DOHH2 (cell line): ENCODE measurements around the gene TEX2.

ENCODE experiments used
- H3F3A ChIP-seq: fragments of 200-600 bp; sonication (generic), shearing (Covaris generic); 2 replicates; pipeline ENCODE4 v1.6.0; 2016; ENCODE audit warnings: antibody characterized with exemption, mild to moderate bottlenecking; ENCODE audit not compliant: control insufficient read depth, insufficient read depth
- H3K27ac ChIP-seq: fragments of 200-600 bp; sonication (generic); 2 replicates; pipeline ENCODE4 v1.5.1; 2014; ENCODE audit warnings: low read depth, mild to moderate bottlenecking, low read length, moderate library complexity
- H3K27me3 ChIP-seq: fragments of 200-600 bp; sonication (generic); 2 replicates; pipeline ENCODE4 v1.6.1; 2014; ENCODE audit warnings: mild to moderate bottlenecking, low read length, mixed read lengths; ENCODE audit not compliant: control insufficient read depth
- H3K36me3 ChIP-seq: fragments of 200-600 bp; sonication (generic); 2 replicates; pipeline ENCODE4 v1.6.1; 2014; ENCODE audit warnings: mild to moderate bottlenecking, low read length, moderate library complexity, mixed read lengths; ENCODE audit not compliant: control insufficient read depth
- H3K4me1 ChIP-seq: fragments of 200-600 bp; sonication (generic); 2 replicates; pipeline ENCODE4 v1.6.1; 2014; ENCODE audit warnings: mild to moderate bottlenecking, low read length, mixed read lengths; ENCODE audit not compliant: control insufficient read depth
- H3K4me2 ChIP-seq: fragments of 200-600 bp; sonication (generic); 2 replicates; pipeline ENCODE4 v1.6.0; 2014; ENCODE audit warnings: mild to moderate bottlenecking, low read length, moderate library complexity
- H3K4me3 ChIP-seq: fragments of 200-600 bp; sonication (generic); 2 replicates; pipeline ENCODE4 v1.5.1; 2014; ENCODE audit warnings: mild to moderate bottlenecking, low read length, mixed read lengths
- H3K79me2 ChIP-seq: fragments of 200-600 bp; sonication (generic); 2 replicates; pipeline ENCODE4 v1.6.1; 2014; ENCODE audit warnings: mild to moderate bottlenecking, low read length, mixed read lengths; ENCODE audit not compliant: control insufficient read depth
- H3K9me2 ChIP-seq: fragments of 200-600 bp; sonication (generic); replicated peaks from 2 replicates; pipeline ENCODE4 v1.6.1; 2014; ENCODE audit warnings: mild to moderate bottlenecking, low read length, mixed read lengths; ENCODE audit not compliant: control insufficient read depth
- H3K9me3 ChIP-seq: fragments of 200-600 bp; sonication (generic); 2 replicates; pipeline ENCODE4 v1.6.1; 2014; ENCODE audit warnings: antibody characterized with exemption, low read length, mixed read lengths; ENCODE audit not compliant: control insufficient read depth, insufficient read depth
- H4K20me1 ChIP-seq: fragments of 200-600 bp; sonication (generic); 2 replicates; pipeline ENCODE4 v1.6.0; 2014; ENCODE audit warnings: low read depth, mild to moderate bottlenecking, antibody characterized with exemption, low read length, moderate library complexity; ENCODE audit not compliant: control insufficient read depth, insufficient read depth
- EZH2phosphoT487 ChIP-seq: fragments of 200-600 bp; sonication (generic); IDR thresholded peaks from 2 replicates; pipeline ENCODE4 v1.6.1; 2017; ENCODE audit warnings: borderline replicate concordance, mild to moderate bottlenecking, antibody characterized with exemption, low read length, moderate library complexity, mixed read lengths
- TF ChIP-seq, protein P1 (sequence below): fragments of 200-600 bp; sonication (generic); IDR thresholded peaks from one replicate; pipeline ENCODE4 v1.5.1; 2014; ENCODE audit warnings: antibody characterized with exemption, mild to moderate bottlenecking, low read depth, low read length; ENCODE audit not compliant: poor library complexity, severe bottlenecking

Gene TEX2

DNA sequence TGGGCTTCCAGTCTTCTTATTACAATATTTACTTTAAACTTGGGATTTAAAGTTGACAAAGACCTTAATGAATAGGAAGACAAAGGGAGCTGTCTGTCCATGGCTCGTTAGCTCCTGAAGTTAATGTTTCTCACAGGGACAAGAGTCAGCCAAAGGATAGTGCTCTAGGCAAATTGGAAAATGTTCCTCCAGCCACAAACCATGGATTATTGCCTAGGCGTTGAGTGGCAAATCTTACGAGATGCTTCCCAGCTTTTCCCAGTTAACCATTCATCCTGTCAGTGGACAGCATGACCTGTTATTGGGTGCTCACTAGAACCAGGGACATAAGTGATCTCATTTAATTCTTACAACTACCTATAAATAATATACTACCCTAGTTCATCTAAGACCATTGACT is 3.6 kb downstream of the TEX2 start:
- Histone ChIP-seq H3F3A (no peaks in the 10 kb centered on the region), H3K4me1 (peaks cover 23% of the 10 kb centered on the region), H3K27me3 (0 out of 2 replicates have a peak, but pooled peaks cover 4% of the 10 kb centered on the region), H3K36me3 (no peaks in the 10 kb centered on the region), H3K9me2 (no peaks in the 10 kb centered on the region), H3K4me2 (no peak overlapping the region), H4K20me1 (no peaks in the 10 kb centered on the region), H3K27ac (no peak overlapping the region), H3K79me2 (peaks cover 37% of the 10 kb centered on the region), H3K4me3 (no peak overlapping the region), H3K9me3 (no peaks in the 10 kb centered on the region)
- no peak for TF ChIP-seq EZH2phosphoT487
- TF ChIP-seq, protein P1, sequence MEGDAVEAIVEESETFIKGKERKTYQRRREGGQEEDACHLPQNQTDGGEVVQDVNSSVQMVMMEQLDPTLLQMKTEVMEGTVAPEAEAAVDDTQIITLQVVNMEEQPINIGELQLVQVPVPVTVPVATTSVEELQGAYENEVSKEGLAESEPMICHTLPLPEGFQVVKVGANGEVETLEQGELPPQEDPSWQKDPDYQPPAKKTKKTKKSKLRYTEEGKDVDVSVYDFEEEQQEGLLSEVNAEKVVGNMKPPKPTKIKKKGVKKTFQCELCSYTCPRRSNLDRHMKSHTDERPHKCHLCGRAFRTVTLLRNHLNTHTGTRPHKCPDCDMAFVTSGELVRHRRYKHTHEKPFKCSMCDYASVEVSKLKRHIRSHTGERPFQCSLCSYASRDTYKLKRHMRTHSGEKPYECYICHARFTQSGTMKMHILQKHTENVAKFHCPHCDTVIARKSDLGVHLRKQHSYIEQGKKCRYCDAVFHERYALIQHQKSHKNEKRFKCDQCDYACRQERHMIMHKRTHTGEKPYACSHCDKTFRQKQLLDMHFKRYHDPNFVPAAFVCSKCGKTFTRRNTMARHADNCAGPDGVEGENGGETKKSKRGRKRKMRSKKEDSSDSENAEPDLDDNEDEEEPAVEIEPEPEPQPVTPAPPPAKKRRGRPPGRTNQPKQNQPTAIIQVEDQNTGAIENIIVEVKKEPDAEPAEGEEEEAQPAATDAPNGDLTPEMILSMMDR = no peak

DNA sequence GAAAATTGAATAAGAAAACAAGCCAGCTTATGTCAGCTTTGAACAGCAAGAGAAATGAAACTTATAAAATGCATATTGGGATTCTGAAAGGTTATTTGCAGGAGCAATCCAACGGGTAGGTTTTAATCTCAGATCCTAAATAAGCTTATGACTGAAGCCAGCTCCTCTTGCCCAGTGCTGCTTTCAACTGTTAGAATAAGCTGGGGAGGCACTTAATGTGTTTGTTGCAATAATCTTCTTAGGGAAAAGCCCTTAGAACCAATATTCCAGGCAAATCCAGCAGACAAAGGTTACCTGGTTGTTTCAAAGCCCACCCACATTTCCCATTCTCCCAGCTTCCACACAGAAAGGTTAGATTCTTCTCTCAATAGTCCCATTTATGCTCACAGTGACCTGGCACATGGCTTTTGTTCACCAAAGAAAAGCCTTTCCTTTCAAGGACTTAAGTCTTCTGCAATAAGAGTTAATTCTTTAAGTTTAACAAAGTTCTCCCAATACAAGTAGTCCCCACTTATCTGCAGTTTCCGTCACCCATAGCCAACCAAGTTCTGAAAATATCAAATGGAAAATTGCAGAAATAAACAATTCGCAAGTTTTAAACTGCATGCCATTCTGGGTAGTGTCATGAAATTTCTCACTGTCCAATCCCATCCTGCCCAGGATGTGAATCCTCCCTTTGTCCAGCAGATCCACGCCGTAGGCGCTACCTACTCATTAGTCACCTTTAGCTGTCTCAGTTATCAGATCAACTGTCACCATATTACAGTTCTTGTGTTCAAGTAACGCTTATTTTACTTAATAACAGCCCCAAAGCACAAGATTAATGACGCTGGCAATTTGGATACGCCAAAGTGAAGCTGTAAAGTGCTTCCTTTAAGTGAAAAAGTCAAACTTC is 5.9 kb downstream of the TEX2 start:
- Histone ChIP-seq H3F3A (no peaks in the 10 kb centered on the region), H3K4me1 (peaks cover 13% of the 10 kb centered on the region), H3K27me3 (no peaks in the 10 kb centered on the region), H3K9me3 (no peaks in the 10 kb centered on the region), H3K36me3 (no peaks in the 10 kb centered on the region), H3K4me3 (no peak overlapping the region), H4K20me1 (no peaks in the 10 kb centered on the region), H3K4me2 (no peak overlapping the region), H3K27ac (no peak overlapping the region), H3K79me2 (peaks cover 30% of the 10 kb centered on the region), H3K9me2 (no peaks in the 10 kb centered on the region)
- TF ChIP-seq, protein P1 = no peak
- no peak for TF ChIP-seq EZH2phosphoT487

GRCh38 chr17:64255764-64256163 is 7.3 kb downstream of the TEX2 start:
- H3K79me2 ChIP-seq = peaks cover 22% of the 10 kb centered on the region
- H4K20me1 ChIP-seq = no peaks in the 10 kb centered on the region
- no peaks in the 10 kb centered on the region for H3K27me3 ChIP-seq

More at GRCh38 chr17:64255764-64256163, 7.3 kb downstream of the TEX2 start:
- H3K4me2 ChIP-seq = no peak overlapping the region
- no peaks in the 10 kb centered on the region for H3K36me3 ChIP-seq
- no peaks in the 10 kb centered on the region for H3K9me3 ChIP-seq
- no peaks in the 10 kb centered on the region for H3K9me2 ChIP-seq
- TF ChIP-seq, protein P1 = no peak
- no peak for TF ChIP-seq EZH2phosphoT487
- H3K4me3 ChIP-seq = no peak overlapping the region
- H3F3A ChIP-seq = no peaks in the 10 kb centered on the region
- 0 out of 2 replicates have a peak, but pooled peaks cover under 1% of the 10 kb centered on the region for H3K4me1 ChIP-seq
- H3K27ac ChIP-seq = no peak overlapping the region
